Activated gamma-delta T cell (primary cell): ENCODE data around the gene GPR183.

ENCODE experiments used
- DNase-seq: peaks from one replicate; lab custom pipeline; 2025; lab: John Stamatoyannopoulos, UW

GPR183 gene

DNA sequence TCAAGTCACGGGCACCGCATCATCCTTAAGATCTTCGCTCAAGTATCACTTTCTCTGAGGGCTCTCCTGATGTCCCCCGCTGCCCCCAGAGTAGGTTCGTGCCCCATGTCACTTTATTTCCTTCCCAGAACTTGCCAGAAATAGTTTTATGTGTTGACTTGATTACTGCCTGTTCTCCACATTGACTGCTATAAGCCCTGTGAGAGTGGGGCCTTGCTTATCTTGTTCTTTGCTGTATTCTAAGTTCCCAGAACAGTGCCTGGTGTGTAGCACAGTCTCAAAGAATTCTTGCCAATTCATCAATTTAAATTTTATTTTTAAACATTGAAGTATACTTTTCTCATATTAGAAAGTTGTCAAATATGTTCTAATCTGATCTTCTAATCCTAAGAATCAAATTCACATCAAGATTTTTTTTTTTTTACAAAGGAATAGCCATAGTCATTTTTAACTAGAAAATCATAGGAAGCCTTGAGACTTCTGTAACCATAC is 32.1 kb upstream of the GPR183 start:
- DNase-seq = no peak

DNA sequence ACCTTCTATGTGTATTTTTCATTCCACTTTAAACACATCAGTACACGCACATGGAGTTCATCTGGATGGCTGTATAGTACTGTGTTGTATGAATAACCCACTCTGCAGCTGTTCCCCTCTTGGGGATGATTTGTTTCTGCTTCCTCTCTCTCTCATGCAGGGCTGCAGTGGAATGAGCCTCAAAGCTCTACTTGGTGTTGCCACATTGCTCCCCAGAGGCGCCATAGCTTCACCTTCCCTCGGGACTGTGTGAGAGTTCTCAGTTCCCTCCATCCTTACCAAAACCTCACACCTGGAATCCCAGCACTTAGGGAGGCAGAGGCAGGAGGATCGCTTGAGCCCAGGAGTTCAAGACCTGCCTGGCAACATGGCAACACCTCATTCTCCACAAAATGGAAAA is 28.4 kb upstream of the GPR183 start:
- no peak for DNase-seq

DNA sequence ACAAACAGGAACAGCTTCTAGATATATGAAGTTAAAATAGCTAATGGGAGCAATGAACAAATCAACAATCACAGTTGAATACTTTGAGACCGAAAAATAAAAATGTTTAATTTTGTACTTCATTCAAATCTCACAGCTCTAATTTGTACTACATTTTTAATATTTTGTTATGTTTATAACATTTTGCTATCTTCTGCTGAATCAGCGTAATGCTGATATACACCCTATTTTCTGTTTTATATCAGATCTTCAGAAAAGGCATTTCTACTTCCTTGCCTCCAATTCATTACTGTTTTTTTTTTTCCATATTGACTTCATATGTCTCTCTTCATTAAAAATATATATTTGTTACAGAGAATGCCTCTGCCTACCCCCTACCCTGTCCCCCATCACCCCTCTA is 27.9 kb upstream of the GPR183 start:
- no peak for DNase-seq

DNA sequence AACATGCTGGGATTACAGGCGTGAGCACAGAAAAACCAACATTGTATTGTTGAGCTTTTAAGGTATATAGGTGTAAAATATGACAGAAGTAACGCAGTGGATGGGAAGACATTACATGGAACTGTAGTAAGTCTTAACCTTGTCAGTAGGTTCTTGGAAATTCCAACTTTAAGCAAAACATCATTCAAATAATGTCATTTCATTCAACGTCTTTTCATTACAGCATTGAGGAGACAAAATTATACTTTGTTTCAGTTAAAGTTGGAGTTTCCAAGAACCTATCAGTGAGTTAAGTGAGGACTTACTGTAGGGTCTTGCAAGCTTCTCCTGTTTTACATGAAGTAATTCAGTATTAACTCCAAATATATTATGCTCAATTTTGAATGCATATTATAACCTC is 27.0 kb upstream of the GPR183 start:
- DNase-seq = no peak

DNA sequence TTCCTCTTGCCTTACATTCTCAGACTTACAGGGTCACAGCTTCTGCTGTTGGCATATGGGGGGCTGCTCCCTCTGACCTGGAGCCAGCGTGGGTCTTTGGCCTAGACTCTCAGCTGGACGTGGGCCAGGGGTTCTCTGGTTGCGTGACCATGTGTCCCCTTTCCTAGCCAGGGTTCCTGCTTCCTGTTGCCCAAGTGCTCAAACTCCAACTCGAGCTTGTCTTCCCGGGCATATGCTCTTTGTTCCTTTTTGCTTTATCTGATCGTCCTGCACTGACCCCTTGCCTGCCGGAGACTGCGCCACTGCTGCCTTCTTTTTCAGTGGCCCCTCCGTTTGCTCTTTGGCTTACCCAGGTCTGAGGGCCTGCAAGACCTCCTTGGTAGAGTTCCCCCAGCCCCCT is 25.3 kb upstream of the GPR183 start:
- DNase-seq = no peak

DNA sequence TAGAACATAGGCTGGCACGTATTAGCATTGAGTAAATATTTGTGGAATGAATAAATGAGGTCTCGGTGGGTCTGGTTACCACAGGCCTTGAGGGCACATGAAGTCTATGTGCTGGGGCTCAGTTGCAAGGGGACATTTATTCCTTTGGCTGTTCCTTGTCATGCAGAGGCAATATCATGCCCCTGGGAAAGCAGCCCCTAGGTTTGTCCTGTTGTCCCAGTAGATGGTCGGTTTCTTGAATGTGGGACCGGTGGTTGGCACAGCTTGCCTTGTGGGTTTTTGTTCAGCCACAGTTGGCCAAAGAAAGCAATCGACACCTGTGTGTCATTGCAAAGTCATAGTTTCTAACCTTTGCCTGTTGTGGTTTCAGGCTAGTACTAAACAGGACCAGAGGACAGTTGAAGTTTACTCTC is 24.7 kb upstream of the GPR183 start:
- DNase-seq = no peak

DNA sequence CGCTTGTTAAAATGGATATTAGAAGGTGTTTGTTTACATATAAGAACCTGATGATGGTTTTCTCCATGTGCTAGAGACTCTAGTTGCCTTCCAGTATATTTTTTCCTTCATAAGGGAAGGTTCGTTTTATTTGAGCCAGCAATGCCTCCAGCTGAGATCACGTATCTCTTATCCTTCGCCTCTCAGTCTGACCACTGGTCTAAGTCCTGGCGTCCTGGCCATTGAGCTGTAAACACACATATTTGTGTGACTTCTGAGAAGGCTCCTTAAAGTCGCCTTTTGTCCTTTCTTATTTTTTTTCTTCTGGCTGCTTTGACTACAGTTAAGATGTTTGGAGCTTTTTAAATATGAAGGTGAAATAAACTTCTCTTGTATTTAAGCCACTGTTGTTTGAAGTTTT is 23.7 kb upstream of the GPR183 start:
- DNase-seq = no peak

DNA sequence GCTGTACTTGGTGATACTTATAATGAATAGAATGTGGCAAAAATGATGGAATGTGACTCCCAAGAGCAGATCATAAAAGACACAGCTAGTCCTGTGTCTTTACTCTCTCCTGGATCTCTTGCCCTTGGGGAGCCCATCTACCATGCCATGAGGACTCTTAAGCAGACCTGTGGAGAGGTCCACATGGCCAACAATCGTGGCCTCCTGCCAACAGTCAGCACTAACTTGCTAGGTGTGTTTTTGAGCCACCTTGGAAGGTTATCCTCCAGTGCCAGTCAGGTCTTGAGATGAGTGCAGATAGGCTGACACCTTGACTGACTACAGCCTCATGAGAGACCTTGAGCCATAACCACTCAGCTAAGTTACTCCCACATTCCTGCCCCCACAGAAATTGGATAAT is 22.3 kb upstream of the GPR183 start:
- no peak for DNase-seq

DNA sequence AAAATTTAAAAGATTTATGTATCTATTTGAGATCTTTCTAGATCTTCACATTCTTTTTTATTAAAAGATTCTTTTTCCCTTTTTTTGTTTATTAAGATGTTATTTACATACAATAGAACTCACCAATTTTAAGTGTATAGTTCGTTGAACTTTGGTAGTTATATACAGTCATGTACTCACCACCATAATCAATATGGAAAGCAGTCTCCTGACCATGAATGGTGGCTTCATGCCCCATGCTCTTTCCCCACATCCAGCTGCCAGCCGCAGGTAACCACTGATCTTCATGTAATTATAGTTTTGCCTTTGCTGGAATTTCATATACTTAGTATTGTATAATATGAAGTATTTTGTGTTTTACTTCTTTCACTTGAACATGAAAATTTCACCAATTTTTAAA is 20.6 kb upstream of the GPR183 start:
- DNase-seq = no peak

DNA sequence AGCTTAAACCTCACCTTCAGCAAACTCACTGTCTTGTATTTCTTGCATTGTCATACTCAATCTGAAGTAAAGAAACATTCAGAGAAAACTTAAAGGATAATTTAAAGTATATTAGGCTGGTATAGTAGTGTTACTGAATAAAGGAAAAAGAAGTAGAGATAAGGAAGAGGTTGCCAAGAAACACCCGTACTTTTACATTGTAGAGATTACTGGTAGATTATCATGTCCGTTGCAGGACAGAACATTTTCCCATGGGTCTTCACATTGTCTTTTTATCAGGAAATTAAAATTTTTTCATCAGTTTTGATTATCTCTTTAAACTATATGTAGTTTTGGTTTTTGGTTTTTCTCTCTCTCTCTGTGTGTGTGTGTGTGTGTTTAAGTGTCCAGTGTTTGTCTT is 19.9 kb upstream of the GPR183 start:
- DNase-seq = no peak

DNA sequence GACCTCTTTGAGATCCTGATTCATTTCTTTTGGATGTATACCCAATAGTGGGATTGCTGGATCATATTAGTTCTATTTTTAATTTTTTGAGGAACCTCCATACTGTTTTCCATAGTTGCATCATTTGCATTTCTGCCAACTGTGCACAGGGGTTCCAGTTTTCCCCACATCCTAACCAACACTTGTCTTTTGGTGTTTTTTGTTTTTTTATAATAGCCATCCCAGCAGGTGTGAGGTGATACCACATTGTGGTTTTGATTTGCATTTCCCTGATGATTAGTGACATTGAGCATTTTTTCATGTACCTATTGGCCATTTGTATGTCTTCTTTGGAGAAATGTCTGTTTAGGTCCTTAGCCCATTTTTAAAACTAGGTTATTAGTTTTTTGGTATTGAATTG is 18.8 kb upstream of the GPR183 start:
- DNase-seq = no peak

DNA sequence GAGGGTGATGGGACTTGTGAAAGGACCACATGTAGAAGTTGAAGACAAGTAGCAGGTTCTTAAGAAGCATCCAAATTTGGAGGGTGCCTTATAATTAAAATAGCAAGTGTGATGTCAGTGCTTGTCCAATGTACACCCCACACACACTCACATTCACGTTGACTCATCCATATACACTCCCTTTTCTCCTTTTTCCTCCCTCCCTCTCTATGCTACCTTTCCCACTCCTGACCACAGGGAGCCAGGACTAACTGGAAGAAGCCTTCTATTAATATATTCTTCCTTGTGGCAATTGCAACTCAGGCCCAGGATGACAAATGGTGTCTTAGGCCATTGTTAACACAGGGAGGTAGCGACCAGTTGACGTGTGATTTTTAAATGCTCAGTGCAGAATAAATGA is 16.3 kb upstream of the GPR183 start:
- no peak for DNase-seq

DNA sequence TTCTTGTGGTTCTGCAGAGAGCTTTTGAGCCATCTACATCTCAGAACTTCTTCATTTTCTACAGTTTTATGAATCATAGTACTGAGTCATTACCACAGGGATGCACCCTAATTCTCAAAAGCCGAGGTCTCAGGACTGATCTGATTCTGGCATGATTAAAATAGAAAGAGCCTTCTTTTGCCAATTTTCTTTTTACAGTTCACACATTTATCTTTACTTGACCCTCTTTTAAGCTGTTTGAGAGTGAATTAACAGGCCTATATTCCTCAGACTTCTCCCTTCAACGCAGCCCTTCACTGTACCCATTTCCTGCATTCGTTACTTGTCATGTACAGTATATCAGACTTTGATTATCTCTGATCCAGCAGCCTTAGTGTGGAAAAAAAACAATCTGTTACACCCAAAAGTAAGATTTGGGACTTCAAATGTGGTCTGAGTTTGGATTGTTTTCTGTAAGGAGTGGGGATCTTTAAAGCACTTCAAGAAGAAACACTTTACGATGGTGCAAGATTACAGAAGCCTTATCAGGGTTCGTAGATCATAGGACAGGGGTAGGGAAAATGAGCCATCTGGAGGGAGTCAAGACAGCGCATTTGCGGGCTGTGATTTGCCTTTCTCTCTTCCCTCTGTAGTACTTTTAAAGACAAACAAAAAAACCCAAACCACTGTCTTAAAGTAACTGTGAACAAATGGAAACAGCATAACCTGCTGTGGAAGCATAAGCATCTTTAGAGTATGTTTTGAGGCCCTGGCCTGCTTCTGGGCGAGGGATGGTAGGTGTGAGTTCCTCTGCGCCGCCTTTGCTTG is 15.3 kb upstream of the GPR183 start:
- DNase-seq = no peak

DNA sequence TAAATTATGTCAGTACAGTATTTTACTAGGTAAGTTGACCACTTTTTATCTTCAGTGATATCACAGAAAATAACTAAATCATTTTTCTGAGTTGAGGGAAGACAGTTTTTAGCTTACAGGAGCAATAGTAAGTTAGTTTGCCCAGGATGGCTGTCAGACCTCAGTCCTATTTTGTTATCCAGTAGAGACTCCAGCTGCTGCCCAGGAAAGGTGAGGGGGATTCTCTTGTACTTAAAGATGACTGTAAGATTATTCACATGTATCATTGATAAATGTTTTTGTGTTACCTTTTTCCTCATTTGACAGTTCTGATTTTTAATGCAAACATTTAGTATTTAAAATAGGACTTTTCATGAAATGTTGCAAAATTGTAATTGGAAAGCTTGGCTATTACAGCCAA is 14.5 kb upstream of the GPR183 start:
- DNase-seq = no peak

DNA sequence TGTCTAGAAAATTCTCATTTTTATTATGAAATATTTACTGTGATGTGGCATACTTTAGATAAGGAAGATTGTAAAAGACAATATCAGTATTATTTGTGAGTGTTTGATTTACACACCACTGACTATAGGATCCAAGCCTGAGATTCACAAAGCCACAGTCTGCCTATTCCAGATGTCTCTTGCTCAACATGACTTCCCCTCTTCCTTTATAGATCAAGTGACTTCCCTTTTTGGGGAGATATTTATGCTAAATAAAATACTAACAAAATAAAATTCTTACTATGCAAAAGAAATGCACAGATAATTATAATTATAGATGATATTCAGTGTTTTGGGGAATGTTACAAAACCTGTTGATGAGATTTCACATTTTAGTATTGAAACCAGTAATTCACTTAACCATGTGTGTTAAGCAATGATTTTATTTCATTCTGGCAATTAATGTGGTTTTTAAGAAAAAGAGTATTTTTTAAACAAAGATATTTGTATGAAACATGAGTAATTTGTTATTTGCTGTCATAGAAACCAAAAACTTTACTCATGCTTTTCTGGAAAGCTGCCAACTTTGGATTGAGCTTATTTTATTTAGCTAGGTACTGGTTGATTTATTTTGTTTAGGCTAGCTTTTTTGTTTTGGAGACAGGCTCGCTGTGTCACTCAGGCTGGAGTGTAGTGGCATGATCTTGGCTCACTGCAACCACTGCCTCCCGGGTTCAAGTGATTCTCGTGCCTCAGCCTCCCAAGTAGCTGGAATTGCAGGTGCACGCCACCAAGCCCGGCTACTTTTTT is 13.7 kb upstream of the GPR183 start:
- DNase-seq = no peak

DNA sequence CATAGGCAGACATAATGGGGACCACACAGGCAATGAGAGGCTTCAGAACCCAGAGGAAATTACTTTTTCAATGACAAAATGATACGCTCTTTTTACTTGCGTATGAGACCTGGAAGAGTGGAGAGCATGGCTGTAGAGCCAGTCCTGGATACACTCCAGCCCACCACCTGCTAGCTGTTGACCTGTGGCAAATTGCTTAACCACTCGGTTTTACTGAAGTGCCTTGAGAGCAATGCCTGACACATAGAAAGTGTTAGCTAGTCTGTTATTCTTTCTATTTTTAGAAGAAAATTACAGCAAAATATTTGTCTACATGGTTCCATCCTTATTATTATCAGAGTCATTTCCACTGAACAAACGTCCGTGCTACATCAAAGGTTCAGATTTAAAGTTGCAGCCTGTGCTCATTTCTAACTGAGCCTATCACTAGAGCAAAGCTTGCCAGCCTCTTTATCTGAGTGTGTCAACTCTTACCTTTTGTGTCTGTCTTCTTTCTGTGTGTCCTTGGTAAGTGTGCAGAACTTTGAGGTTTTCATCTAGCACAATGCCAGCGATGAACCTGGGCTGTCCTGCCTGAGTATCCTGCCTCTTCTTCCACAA is 9.6 kb upstream of the GPR183 start:
- no peak for DNase-seq

DNA sequence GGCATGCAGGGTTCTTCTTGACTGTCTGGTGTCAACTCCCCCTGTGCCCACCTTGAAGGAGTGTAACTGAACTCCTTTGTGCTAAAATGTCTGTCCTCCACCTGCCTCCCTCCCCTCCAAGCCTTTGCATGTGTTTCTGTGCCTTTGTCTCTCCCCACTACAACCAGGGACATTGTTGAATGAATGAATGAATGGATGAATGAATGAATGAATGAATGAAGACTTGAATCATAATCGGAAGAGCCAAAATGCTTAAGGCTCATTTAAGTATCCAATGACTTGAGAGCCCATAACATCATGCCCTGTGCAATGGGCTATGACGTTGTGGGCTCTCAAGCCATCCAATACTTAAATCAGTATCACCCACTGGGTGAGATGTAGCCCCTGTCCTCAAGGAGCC is 9.0 kb upstream of the GPR183 start:
- DNase-seq = no peak

DNA sequence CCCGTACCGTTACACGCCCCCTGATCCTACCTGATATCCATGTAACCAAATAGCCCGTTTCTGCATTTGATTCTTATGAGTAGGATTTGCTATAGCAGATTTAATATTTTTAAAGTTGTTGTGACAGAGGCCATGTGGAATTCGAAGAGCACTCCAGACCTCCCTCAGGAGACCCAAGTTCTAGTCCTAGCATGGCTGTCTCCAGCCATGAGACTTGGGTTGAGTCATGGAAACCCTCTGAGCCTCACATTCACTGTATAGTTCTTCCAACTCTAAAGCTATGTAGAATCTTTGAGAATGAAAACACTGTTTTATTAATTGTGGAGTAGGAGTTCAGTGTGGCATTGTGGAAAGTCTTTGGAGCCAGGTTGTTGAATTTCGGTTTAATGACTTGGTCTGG is 8.0 kb upstream of the GPR183 start:
- DNase-seq = no peak

DNA sequence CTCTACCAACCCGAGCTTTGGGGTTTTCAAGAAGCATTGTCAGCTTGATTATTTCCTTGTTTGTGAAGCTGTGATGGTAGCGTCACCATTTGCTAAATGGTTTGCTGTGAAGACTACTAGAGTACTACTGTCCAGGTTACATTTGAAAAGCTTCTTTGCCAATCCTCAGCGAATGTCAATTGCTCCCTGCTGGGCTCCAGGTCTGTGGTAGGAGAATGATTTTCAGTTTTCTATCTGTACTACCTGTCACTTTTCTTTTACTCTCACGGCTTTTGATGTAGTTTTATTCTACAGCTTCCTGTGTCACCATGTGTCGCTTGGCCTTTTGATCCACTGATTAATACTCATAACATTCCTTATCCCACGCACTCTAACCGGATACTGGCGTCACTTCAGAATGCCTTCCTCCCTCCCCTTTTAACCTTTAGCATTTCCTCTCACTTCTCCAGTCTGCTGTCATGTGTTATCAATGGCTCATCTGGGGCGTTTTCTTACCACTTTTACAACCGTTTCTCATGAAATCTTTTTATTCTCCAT is 7.5 kb upstream of the GPR183 start:
- no peak for DNase-seq

DNA sequence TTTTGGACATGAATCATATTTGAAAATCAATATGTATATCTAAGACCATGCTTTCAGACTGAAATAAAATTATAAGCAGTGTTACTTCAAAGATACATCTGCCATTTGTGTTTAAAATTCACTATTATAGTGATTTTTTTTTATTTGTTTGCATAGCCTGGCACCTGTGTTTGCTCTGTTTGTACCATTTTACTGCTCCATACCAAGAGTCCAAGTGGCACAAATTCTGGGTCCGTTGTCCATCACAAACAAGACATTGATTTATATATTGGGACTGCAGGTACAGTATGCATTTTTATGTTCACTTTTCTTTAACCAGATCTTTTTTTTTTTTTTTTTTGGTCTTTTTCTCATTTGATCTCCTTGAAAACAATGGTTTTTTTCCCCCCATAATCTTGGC is 6.7 kb upstream of the GPR183 start:
- no peak for DNase-seq

DNA sequence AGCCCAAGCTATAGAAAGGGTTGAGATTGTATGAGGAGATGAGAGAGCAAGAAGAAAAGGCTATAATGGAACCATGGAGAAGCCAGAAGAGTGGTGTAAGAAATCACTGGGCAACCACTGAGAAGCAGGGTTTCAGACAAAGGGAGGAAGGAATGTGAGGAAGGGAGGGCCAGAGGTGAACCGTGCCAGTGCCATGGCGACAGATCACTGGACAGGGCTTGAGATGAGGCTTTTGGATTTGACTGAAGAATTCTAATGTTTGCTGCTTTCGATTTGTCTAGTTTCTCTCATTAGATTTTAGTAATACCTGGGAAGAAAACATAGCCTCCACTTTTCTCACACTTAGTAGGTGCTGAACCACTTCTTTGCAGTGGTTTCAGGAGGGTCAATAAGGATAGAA is 6.3 kb upstream of the GPR183 start:
- no peak for DNase-seq

DNA sequence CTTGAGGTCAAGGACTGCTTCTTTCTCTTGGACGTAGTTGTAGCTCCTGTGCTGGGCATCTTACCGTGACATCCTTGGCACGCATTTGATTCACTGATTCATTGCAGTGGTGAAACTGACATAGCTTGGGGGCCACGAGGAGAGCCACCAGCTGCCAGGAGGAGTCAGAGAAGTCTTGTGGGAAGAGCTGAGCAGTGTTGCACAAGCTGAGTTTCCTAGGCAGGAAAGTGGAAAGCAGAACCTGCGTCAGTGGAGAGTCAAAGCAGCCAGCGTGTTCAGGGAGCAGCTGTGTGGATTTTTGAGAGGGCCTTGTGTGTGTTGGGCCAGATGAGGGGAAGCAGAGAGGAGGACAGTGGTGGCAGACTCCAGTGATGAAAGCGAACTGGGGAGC is 5.3 kb upstream of the GPR183 start:
- DNase-seq = no peak
